Body of pancreas (tissue), 4 donors: ENCODE data around the gene MCTP1. TPM values are rescaled to one million over a fixed set of nuclear protein-coding genes. Genes with fewer than 3 reads are reported as not detected.

Source experiments
- ATAC-seq: fragments of 150-250 bp; one replicate; pipeline ENCODE4 v1.9.1; 2016
- DNase-seq, 4 donors: peaks; one replicate each; pipeline ENCODE4 v3.0.0-alpha.2; 2019
- H3K27ac ChIP-seq, 4 donors: fragments of 200-600 bp; sonication (generic); 1 replicate in 3 of 4; 2 replicates in 1 of 4; pipeline versions ENCODE4 v1.5.1 to v1.6.1; 2016 to 2019; ENCODE audit warnings: mild to moderate bottlenecking in 1 of 4, mixed read lengths in 1 of 4, moderate library complexity in 1 of 4
- H3K27me3 ChIP-seq, 2 donors: fragments of 200-600 bp; sonication (generic); one replicate each; pipeline ENCODE4 v1.6.0; 2016; ENCODE audit warnings: mild to moderate bottlenecking in 1 of 2
- H3K36me3 ChIP-seq, 2 donors: fragments of 200-600 bp; sonication (generic); replicated peaks in 1 of 2; 2 replicates each; pipeline ENCODE4 v1.5.1; 2016; ENCODE audit warnings: low read depth in 2 of 2; ENCODE audit not compliant: insufficient read depth in 1 of 2
- H3K4me1 ChIP-seq: fragments of 200-600 bp; sonication (generic); one replicate; pipeline ENCODE4 v1.6.0; 2016
- H3K4me3 ChIP-seq, 2 donors: fragments of 200-600 bp; sonication (generic); 1 replicate in 1 of 2; 2 replicates in 1 of 2; pipeline ENCODE4 v1.5.1; 2016 to 2019
- H3K9me3 ChIP-seq, 3 donors: fragments of 200-600 bp; sonication (generic); 1 replicate in 2 of 3; 2 replicates in 1 of 3; pipeline ENCODE4 v1.5.1; 2016
- POLR2A ChIP-seq, 3 donors: fragments of 450-650 bp; IDR thresholded peaks; one replicate each; pipeline ENCODE4 v1.6.1; 2016; ENCODE audit warnings: antibody characterized with exemption in 3 of 3, mild to moderate bottlenecking in 2 of 3
- WGBS, 2 donors: methylation state at CpG; one replicate each; pipeline ENCODE4 v1.1.5; 2017; 5-methylcytosine and 5-hydroxymethylcytosine counted together
- intact Hi-C: fragments of 100-400 bp; cut with DNase I; formaldehyde crosslinking; loops from one replicate; pipeline ENCODE4 v1.15.1; 2023
- total RNA-seq, 2 donors: library from RNA; depleted of rRNA; stranded (reverse); fragments of >200 nt; gene quantifications; one replicate each; pipeline ENCODE4 v1.1.0, GENCODE V29; 2016
- TF ChIP-seq, protein P1 (sequence below), 7 experiments: fragments of 450-650 bp in 4 of 7; fragments of 200-600 bp in 3 of 7; sonication (generic) in 3 of 7; IDR thresholded peaks; one replicate each; pipeline ENCODE4 v1.5.1; 2016 to 2019; ENCODE audit warnings: antibody characterized with exemption in 7 of 7

The MCTP1 gene
- total RNA-seq, 2 donors from 2014 or later: 3.6 to 8.8 TPM

DNA sequence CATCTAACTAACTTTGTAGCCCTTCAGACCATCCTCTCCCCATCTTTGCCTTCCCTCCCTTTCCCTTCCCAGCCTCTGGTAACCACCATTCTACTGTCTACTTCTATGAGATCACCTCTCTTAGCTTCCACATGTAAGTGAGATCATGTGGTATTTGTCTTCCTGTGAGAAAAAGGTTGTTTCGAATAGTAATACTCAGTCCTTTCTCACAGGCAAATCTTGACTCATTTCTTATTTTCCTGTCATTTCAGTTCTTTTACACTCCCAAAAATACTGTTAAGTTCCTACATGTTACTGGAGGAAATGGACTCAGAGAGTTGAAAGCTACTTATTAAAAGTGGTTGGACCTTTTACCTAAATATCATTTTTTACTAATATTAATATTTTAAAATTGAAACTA lies 584.3 kb downstream of the MCTP1 start:
- no peak for ATAC-seq
- H3K9me3 ChIP-seq: no peaks in the 10 kb centered on the region
- no peaks in the 10 kb centered on the region for H3K27me3 ChIP-seq
- intact Hi-C loops: no loop called here
- H3K27ac ChIP-seq: no peak overlapping the region
- no peaks in the 10 kb centered on the region for H3K36me3 ChIP-seq
- H3K4me3 ChIP-seq: no peak overlapping the region
- WGBS, 2 donors: 77 to 88% methylated on average over 1 of the region's 1 CpG
- DNase-seq: no peak
- TF ChIP-seq, protein P1, sequence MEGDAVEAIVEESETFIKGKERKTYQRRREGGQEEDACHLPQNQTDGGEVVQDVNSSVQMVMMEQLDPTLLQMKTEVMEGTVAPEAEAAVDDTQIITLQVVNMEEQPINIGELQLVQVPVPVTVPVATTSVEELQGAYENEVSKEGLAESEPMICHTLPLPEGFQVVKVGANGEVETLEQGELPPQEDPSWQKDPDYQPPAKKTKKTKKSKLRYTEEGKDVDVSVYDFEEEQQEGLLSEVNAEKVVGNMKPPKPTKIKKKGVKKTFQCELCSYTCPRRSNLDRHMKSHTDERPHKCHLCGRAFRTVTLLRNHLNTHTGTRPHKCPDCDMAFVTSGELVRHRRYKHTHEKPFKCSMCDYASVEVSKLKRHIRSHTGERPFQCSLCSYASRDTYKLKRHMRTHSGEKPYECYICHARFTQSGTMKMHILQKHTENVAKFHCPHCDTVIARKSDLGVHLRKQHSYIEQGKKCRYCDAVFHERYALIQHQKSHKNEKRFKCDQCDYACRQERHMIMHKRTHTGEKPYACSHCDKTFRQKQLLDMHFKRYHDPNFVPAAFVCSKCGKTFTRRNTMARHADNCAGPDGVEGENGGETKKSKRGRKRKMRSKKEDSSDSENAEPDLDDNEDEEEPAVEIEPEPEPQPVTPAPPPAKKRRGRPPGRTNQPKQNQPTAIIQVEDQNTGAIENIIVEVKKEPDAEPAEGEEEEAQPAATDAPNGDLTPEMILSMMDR (IDR thresholded peaks at IDR 0.05): no peak
- TF ChIP-seq POLR2A (IDR thresholded peaks at IDR 0.05): no peak
- peaks cover 16% of the 10 kb centered on the region for H3K4me1 ChIP-seq

DNA sequence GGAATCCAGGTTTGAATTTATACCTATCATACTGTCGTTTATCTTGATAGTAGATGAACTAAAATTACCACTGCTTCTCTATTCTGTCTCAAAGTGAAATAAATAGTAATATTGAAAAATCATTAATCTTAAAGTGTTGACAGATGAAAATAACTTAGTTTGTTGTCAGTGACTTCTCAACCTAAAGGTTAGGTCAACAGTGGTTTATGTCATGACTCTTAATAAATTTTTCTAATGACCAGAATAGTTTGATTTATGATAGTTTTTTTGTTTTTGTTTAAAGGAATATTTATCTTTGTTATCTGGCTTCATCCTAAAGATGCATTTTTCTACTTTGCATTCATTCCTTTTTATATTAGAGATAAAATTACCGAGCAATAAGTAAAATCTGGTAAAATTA lies 585.3 kb downstream of the MCTP1 start:
- Histone ChIP-seq H3K4me1 (peaks cover 9% of the 10 kb centered on the region), H3K4me3 (no peak overlapping the region), H3K27me3 (no peaks in the 10 kb centered on the region), H3K36me3 (peaks cover 0 to 1% of the 10 kb centered on the region in 2 donors), H3K9me3 (no peaks in the 10 kb centered on the region), H3K27ac (no peak overlapping the region)
- no peak for ATAC-seq
- 51 to 58% methylated on average over 2 of the region's 2 CpGs for WGBS, 2 donors
- intact Hi-C loops: no loop called here
- DNase-seq: no peak
- TF ChIP-seq POLR2A (IDR thresholded peaks at IDR 0.05): no peak
- TF ChIP-seq, protein P1 (IDR thresholded peaks at IDR 0.05): no peak

DNA sequence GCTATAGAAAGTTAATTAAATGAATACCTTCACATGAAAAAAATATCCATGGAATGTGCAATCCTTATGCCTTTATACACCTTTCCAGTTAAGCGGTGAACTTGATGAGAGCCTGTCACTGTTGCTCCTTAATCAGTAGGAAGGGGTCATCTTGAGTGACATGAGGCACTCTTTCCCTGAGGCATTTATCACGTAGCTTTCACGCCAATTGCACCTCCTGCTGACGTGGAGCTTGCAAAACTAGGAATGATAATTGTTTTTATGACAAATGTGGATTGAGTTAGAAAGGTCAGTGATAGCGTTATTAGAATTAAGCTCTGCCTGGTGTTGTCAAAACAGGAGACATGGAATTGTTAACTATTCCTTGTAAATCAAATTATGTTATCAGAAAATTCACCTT lies 586.7 kb downstream of the MCTP1 start:
- Histone ChIP-seq H3K9me3 (no peaks in the 10 kb centered on the region), H3K4me1 (peaks cover 9% of the 10 kb centered on the region), H3K36me3 (peaks cover 0 to 1% of the 10 kb centered on the region in 2 donors), H3K4me3 (no peak overlapping the region), H3K27me3 (no peaks in the 10 kb centered on the region), H3K27ac (no peak overlapping the region)
- no peak for ATAC-seq
- TF ChIP-seq POLR2A (IDR thresholded peaks at IDR 0.05): no peak
- TF ChIP-seq, protein P1 (IDR thresholded peaks at IDR 0.05): no peak
- no peak for DNase-seq
- intact Hi-C loops: no loop called here
- 60 to 74% methylated on average over 5 of the region's 5 CpGs for WGBS, 2 donors

DNA sequence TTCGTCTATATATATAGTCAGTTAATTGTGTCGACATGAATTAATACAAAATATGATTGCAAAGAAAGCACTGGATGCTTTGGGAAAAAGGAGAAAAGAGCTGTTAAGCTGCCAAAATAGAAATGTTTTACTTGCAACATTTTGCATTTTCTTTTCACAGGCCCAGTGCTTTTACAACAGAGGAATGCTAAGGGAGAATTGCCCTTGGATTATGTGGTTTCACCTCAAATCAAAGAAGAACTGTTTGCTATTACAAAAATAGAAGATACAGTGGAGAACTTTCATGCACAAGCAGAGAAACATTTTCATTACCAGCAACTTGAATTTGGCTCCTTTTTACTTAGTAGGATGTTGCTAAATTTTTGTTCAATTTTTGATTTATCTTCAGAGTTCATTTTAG lies 590.2 kb downstream of the MCTP1 start:
- Histone ChIP-seq H3K27ac (no peak overlapping the region), H3K27me3 (no peaks in the 10 kb centered on the region), H3K4me3 (no peak overlapping the region), H3K9me3 (no peaks in the 10 kb centered on the region), H3K4me1 (peaks cover 6% of the 10 kb centered on the region), H3K36me3 (peaks cover 0 to 1% of the 10 kb centered on the region in 2 donors)
- ATAC-seq (no peak), DNase-seq (no peak)
- intact Hi-C loops: no loop called here
- WGBS, 2 donors: 91 to 94% methylated on average over 2 of the region's 2 CpGs
- TF ChIP-seq, protein P1 (IDR thresholded peaks at IDR 0.05): no peak
- no peak for TF ChIP-seq POLR2A (IDR thresholded peaks at IDR 0.05)

DNA sequence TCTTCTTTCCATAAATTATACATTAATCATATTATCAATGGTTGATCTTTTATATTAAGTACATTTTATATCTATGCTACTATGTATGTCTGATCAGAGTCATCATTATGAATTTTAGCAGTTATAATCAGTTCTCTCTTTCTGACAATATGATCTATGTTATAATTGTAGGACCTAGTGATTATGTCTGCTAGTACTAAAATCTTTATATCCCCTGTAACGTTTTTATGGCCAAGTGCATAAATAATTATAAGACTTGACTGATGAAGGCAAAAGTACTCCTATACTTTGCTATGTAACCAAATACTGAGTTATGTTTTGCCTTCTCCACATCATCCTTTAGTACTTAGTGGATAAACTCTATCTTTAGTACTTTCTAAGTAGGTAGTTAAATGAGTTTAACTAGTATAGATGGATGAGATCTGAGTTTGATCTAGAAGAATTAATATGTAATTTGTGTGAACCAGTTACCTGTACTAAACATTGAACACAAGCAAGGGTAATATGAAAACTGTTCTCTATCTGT lies 591.0 kb downstream of the MCTP1 start:
- intact Hi-C loops: no loop called here
- Histone ChIP-seq H3K36me3 (peaks cover 0 to 1% of the 10 kb centered on the region in 2 donors), H3K4me3 (no peak overlapping the region), H3K27ac (no peak overlapping the region), H3K9me3 (no peaks in the 10 kb centered on the region), H3K27me3 (no peaks in the 10 kb centered on the region), H3K4me1 (no peaks in the 10 kb centered on the region)
- TF ChIP-seq POLR2A (IDR thresholded peaks at IDR 0.05): no peak
- TF ChIP-seq, protein P1 (IDR thresholded peaks at IDR 0.05): no peak
- WGBS, 2 donors: 29 to 53% methylated on average over 1 of the region's 1 CpG
- no peak for ATAC-seq
- DNase-seq: no peak
